ENCODE data around the gene HINT3.

HINT3 gene

GRCh38 chr6:125918681-125919566 lies 37.6 kb upstream of the HINT3 start:
- DNase-seq (ENCODE audit: low read depth) = peak; percentile 70
- H3K4me3 ChIP-seq (ENCODE audit: low read length) = peak overlapping the region; percentile 15
- TF ChIP-seq CTCF (conservative IDR thresholded peaks at IDR 0.05; ENCODE audit: low read length) = no peak

GRCh38 chr6:125919618-125920017 lies 37.0 kb upstream of the HINT3 start:
- TF ChIP-seq CTCF (conservative IDR thresholded peaks at IDR 0.05; ENCODE audit: low read length) = no peak
- no peak overlapping the region for H3K4me3 ChIP-seq (ENCODE audit: low read length)

GRCh38 chr6:125922322-125922860 lies 34.2 kb upstream of the HINT3 start:
- TF ChIP-seq CTCF (conservative IDR thresholded peaks at IDR 0.05; ENCODE audit: low read length) = no peak
- H3K4me3 ChIP-seq (ENCODE audit: low read length) = no peak overlapping the region
- DNase-seq (ENCODE audit: low read depth) = no peak

More at GRCh38 chr6:125919618-125920017, 37.0 kb upstream of the HINT3 start:
- no peak for DNase-seq (ENCODE audit: low read depth)

GRCh38 chr6:125923366-125923877 lies 33.1 kb upstream of the HINT3 start:
- no peak for DNase-seq (ENCODE audit: low read depth)
- H3K4me3 ChIP-seq (ENCODE audit: low read length) = no peak overlapping the region
- TF ChIP-seq CTCF (conservative IDR thresholded peaks at IDR 0.05; ENCODE audit: low read length) = no peak

GRCh38 chr6:125924169-125924568 lies 32.4 kb upstream of the HINT3 start:
- DNase-seq (ENCODE audit: low read depth) = no peak
- no peak for TF ChIP-seq CTCF (conservative IDR thresholded peaks at IDR 0.05; ENCODE audit: low read length)
- H3K4me3 ChIP-seq (ENCODE audit: low read length) = no peak overlapping the region

- H3K4me3 ChIP-seq (ENCODE audit: low read length) = no peak overlapping the region
- no peak for TF ChIP-seq CTCF (conservative IDR thresholded peaks at IDR 0.05; ENCODE audit: low read length)
- DNase-seq (ENCODE audit: low read depth) = no peak
These were observed 31.7 kb upstream of the HINT3 start for GRCh38 chr6:125924697-125925358.

Measured in AG10803 (cell line).